Frontal cortex (tissue), 4 donors: ENCODE measurements around the gene B3GNT7. TPM values are rescaled to one million over a fixed set of nuclear protein-coding genes. Genes with fewer than 3 reads are reported as not detected.
A peak's percentile ranks its signal among the peaks of the same experiment; 100 is the strongest.
"Not testable (repeated sequence)": the region's sequence is repeated elsewhere in the genome, so short reads cannot be mapped to it uniquely, and the experiment has no call there.

ENCODE experiments used
- DNase-seq, 2 donors: peaks; one replicate each; pipeline ENCODE4 v3.0.0; 2012; ENCODE audit warnings: low spot score in 2 of 2
- FAIRE-seq: peaks from 2 replicates; lab custom pipeline; 2012; peaks lifted over from hg19 to GRCh38; lab: Jason Lieb, UNC
- total RNA-seq: library from RNA; depleted of rRNA; stranded (reverse); fragments of >200 nt; gene quantifications from one replicate; pipeline ENCODE4 v1.2.3, GENCODE V29; 2014
- donor health status: control.
- donor health status: control.
- donor health status: control.

Gene B3GNT7
- total RNA-seq, 1 donor from 2014 or later: 0.82 TPM

GRCh38 chr2:231398585-231398984 is 3.1 kb downstream of the B3GNT7 start:
- no peak for FAIRE-seq
- no peak for DNase-seq

- FAIRE-seq (no peak), DNase-seq (no peak)
These were observed 3.7 kb downstream of the B3GNT7 start for GRCh38 chr2:231399046-231399852.

- DNase-seq (peak in 1 of 2 donors; percentile 62), FAIRE-seq (no peak)
These were observed 4.6 kb downstream of the B3GNT7 start for GRCh38 chr2:231399853-231400680.

GRCh38 chr2:231400681-231401080 is 5.2 kb downstream of the B3GNT7 start:
- not testable (repeated sequence) for FAIRE-seq, DNase-seq

- FAIRE-seq, DNase-seq: not testable (repeated sequence)
These were observed 5.6 kb downstream of the B3GNT7 start for GRCh38 chr2:231401101-231401500.

GRCh38 chr2:231403421-231404182 is 8.1 kb downstream of the B3GNT7 start:
- DNase-seq, FAIRE-seq: not testable (repeated sequence)

- not testable (repeated sequence) for FAIRE-seq, DNase-seq
These were observed 8.7 kb downstream of the B3GNT7 start for GRCh38 chr2:231404183-231404578.

- not testable (repeated sequence) for DNase-seq, FAIRE-seq
These were observed 10.3 kb downstream of the B3GNT7 start for GRCh38 chr2:231405601-231406367.

GRCh38 chr2:231407686-231408085 is 12.2 kb downstream of the B3GNT7 start:
- FAIRE-seq, DNase-seq: not testable (repeated sequence)

GRCh38 chr2:231408304-231408703 is 12.8 kb downstream of the B3GNT7 start:
- not testable (repeated sequence) for FAIRE-seq, DNase-seq

GRCh38 chr2:231409776-231410175 is 14.3 kb downstream of the B3GNT7 start:
- FAIRE-seq (no peak), DNase-seq (no peak)

- FAIRE-seq: no peak
- DNase-seq: no peak
These were observed 14.9 kb downstream of the B3GNT7 start for GRCh38 chr2:231410293-231411004.

GRCh38 chr2:231411237-231411636 is 15.7 kb downstream of the B3GNT7 start:
- no peak for DNase-seq
- FAIRE-seq: no peak

- DNase-seq: peak; percentile 73 to 77
- no peak for FAIRE-seq
These were observed 16.5 kb downstream of the B3GNT7 start for GRCh38 chr2:231411831-231412617.

- no peak for DNase-seq
- no peak for FAIRE-seq
These were observed 17.1 kb downstream of the B3GNT7 start for GRCh38 chr2:231412618-231412963.

- no peak for FAIRE-seq
- DNase-seq: no peak
These were observed 17.9 kb downstream of the B3GNT7 start for GRCh38 chr2:231413456-231413855.

- FAIRE-seq (no peak), DNase-seq (no peak)
These were observed 18.5 kb downstream of the B3GNT7 start for GRCh38 chr2:231413921-231414476.

GRCh38 chr2:231415029-231415428 is 19.5 kb downstream of the B3GNT7 start:
- FAIRE-seq: no peak
- DNase-seq: no peak
